OCI-LY1 (cell line): ENCODE results near the gene MTUS2.

Experiments
- H2AFZ ChIP-seq: fragments of 200-600 bp; sonication (generic), shearing (Covaris generic); 2 replicates; pipeline ENCODE4 v1.6.0; 2014; ENCODE audit warnings: antibody characterized with exemption, mild to moderate bottlenecking, low read length
- H3F3A ChIP-seq: fragments of 200-600 bp; sonication (generic), shearing (Covaris generic); 2 replicates; pipeline ENCODE4 v1.6.0; 2014; ENCODE audit warnings: mild to moderate bottlenecking, antibody characterized with exemption, low read length, moderate library complexity; ENCODE audit not compliant: insufficient read depth
- H3K27ac ChIP-seq: fragments of 200-600 bp; sonication (generic); 2 replicates; pipeline ENCODE4 v1.5.1; 2014; ENCODE audit warnings: low read length, mixed run types, mild to moderate bottlenecking, low read depth; ENCODE audit not compliant: poor library complexity, severe bottlenecking
- H3K27me3 ChIP-seq: fragments of 200-600 bp; sonication (generic); 2 replicates; pipeline ENCODE4 v1.6.0; 2014; ENCODE audit warnings: antibody characterized with exemption, mild to moderate bottlenecking, low read length, moderate library complexity; ENCODE audit not compliant: insufficient read depth
- H3K36me3 ChIP-seq: fragments of 200-600 bp; sonication (generic); 2 replicates; pipeline ENCODE4 v1.6.1; 2014; ENCODE audit warnings: mild to moderate bottlenecking, antibody characterized with exemption, low read length, moderate library complexity, mixed read lengths; ENCODE audit not compliant: insufficient read depth
- H3K4me1 ChIP-seq: fragments of 200-600 bp; sonication (generic); 2 replicates; pipeline ENCODE4 v1.5.1; 2014; ENCODE audit warnings: mild to moderate bottlenecking, low read length, moderate library complexity; ENCODE audit not compliant: insufficient read depth, severe bottlenecking
- H3K4me2 ChIP-seq: fragments of 200-600 bp; sonication (generic), shearing (Covaris generic); 2 replicates; pipeline ENCODE4 v1.6.1; 2014; ENCODE audit warnings: low read length
- H3K4me3 ChIP-seq: fragments of 200-600 bp; sonication (generic); 2 replicates; pipeline ENCODE4 v1.5.1; 2014; ENCODE audit warnings: low read length, low read depth, mild to moderate bottlenecking, mixed read lengths; ENCODE audit not compliant: poor library complexity, severe bottlenecking
- H3K79me2 ChIP-seq: fragments of 200-600 bp; shearing (Covaris generic); 2 replicates; pipeline ENCODE4 v1.6.1; 2016; ENCODE audit warnings: mixed run types, low read length, mixed read lengths; ENCODE audit not compliant: insufficient read depth
- H3K9ac ChIP-seq: fragments of 200-600 bp; sonication (generic), shearing (Covaris generic); 2 replicates; pipeline ENCODE4 v1.6.1; 2014; ENCODE audit warnings: mild to moderate bottlenecking, low read length, mixed read lengths
- H3K9me2 ChIP-seq: fragments of 200-600 bp; sonication (generic), shearing (Covaris generic); 2 replicates; pipeline ENCODE4 v1.6.1; 2014; ENCODE audit warnings: low read depth, mild to moderate bottlenecking, low read length, mixed read lengths
- H3K9me3 ChIP-seq: fragments of 200-600 bp; shearing (Covaris generic); 2 replicates; pipeline ENCODE4 v1.6.1; 2014; ENCODE audit warnings: low read length, mixed read lengths
- H4K20me1 ChIP-seq: fragments of 200-600 bp; sonication (generic), shearing (Covaris generic); 2 replicates; pipeline ENCODE4 v1.6.0; 2016; ENCODE audit warnings: mild to moderate bottlenecking, low read length; ENCODE audit not compliant: insufficient read depth
- CTCF ChIP-seq: fragments of 200-600 bp; sonication (generic), shearing (Covaris generic); IDR thresholded peaks from 2 replicates; pipeline ENCODE4 v1.5.1; 2017; ENCODE audit warnings: mild to moderate bottlenecking, antibody characterized with exemption, low read length, moderate library complexity, mixed read lengths
- EZH2 ChIP-seq: fragments of 200-600 bp; sonication (generic), shearing (Covaris generic); IDR thresholded peaks from 2 replicates; pipeline ENCODE4 v1.8.0; 2017; ENCODE audit warnings: borderline replicate concordance, mixed run types, mild to moderate bottlenecking, antibody characterized with exemption, low read length, moderate library complexity, mixed read lengths

The MTUS2 gene

GRCh38 chr13:28837111-28837510, 17.0 kb downstream of the MTUS2 start:
- Histone ChIP-seq H4K20me1 (no peaks in the 10 kb centered on the region), H3K4me2 (no peak overlapping the region), H3K79me2 (no peaks in the 10 kb centered on the region), H3K36me3 (no peaks in the 10 kb centered on the region), H3K9ac (no peak overlapping the region), H3F3A (no peaks in the 10 kb centered on the region), H3K27ac (no peak overlapping the region), H3K9me2 (no peaks in the 10 kb centered on the region), H3K27me3 (no peaks in the 10 kb centered on the region), H3K4me3 (no peak overlapping the region), H3K9me3 (no peaks in the 10 kb centered on the region), H2AFZ (no peak overlapping the region), H3K4me1 (no peaks in the 10 kb centered on the region)
- no peak for TF ChIP-seq CTCF
- TF ChIP-seq EZH2: no peak

GRCh38 chr13:28843639-28844038, 23.5 kb downstream of the MTUS2 start:
- Histone ChIP-seq H3K9ac (no peak overlapping the region), H3K79me2 (no peaks in the 10 kb centered on the region), H3K4me2 (no peak overlapping the region), H3K9me3 (no peaks in the 10 kb centered on the region), H3K4me1 (no peaks in the 10 kb centered on the region), H2AFZ (no peak overlapping the region), H3F3A (no peaks in the 10 kb centered on the region), H3K36me3 (no peaks in the 10 kb centered on the region), H4K20me1 (no peaks in the 10 kb centered on the region), H3K9me2 (no peaks in the 10 kb centered on the region), H3K4me3 (no peak overlapping the region), H3K27ac (no peak overlapping the region), H3K27me3 (no peaks in the 10 kb centered on the region)
- no peak for TF ChIP-seq CTCF
- TF ChIP-seq EZH2: no peak

GRCh38 chr13:28849441-28849840, 29.3 kb downstream of the MTUS2 start:
- Histone ChIP-seq H3K27ac (no peak overlapping the region), H3K9me3 (no peaks in the 10 kb centered on the region), H3K4me3 (no peak overlapping the region), H3K4me1 (no peaks in the 10 kb centered on the region), H3K4me2 (no peak overlapping the region), H3K27me3 (no peaks in the 10 kb centered on the region), H3K36me3 (no peaks in the 10 kb centered on the region), H3K9ac (no peak overlapping the region), H3K79me2 (no peaks in the 10 kb centered on the region), H3K9me2 (no peaks in the 10 kb centered on the region), H2AFZ (no peak overlapping the region), H4K20me1 (no peaks in the 10 kb centered on the region), H3F3A (no peaks in the 10 kb centered on the region)
- TF ChIP-seq EZH2 (no peak), CTCF (no peak)
